AG09309 (cell line): Measurements from ENCODE around the gene RBM5.
A peak's percentile ranks its signal among the peaks of the same experiment; 100 is the strongest.

ENCODE experiments used
- DNase-seq: peaks from one replicate; pipeline ENCODE4 v3.0.0-alpha.2; 2010; ENCODE audit warnings: low read depth
- H3K4me3 ChIP-seq: 2 replicates; pipeline ENCODE4 v1.5.1; 2011; ENCODE audit warnings: mild to moderate bottlenecking, low read depth, low read length, moderate library complexity; ENCODE audit not compliant: control insufficient read depth
- CTCF ChIP-seq: IDR thresholded peaks from 2 replicates; pipeline ENCODE4 v1.5.1; 2011; ENCODE audit warnings: mild to moderate bottlenecking, low read depth, low read length, inconsistent platforms; ENCODE audit not compliant: insufficient read depth, control insufficient read depth; ENCODE audit errors: missing control alignments

The RBM5 gene

GRCh38 chr3:50119786-50120185 lies 31.1 kb downstream of the RBM5 start:
- no peak for DNase-seq
- H3K4me3 ChIP-seq: no peak overlapping the region
- TF ChIP-seq CTCF: no peak

DNA sequence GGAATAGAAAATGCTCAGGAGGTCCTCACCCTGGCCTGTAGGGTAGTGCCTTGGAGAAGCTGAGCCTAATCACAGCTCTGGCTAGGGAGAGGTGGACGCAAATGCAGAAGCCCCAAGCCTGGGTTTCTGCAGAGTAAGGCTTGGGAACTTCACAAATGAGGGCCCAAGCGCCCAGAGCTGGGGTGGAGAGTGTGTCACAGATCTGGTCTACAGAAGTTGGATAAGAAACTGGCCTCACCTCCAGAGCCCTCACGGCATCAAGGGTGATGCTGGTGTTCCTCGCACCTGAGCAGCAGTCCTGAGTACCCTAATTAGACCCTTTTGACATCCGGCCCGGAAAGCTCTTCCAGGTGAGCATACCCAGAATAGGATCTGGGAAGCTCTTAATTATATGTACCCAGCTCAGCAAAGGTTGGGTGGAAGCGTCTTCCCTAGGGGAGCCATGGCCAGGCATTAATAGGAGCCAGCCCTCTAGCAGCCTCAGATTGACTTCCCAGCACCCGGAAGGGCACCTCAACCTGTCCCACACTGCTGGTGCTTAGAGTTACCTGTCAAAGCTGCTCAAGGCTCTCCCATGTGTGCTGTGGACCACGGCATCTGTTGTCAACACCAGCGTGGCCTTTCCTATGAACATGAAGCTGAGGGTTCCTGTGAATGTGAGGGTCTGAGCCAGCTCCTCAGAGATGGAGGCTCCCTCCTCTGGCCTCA lies 31.8 kb downstream of the RBM5 start:
- no peak for DNase-seq
- no peak for TF ChIP-seq CTCF
- H3K4me3 ChIP-seq: no peak overlapping the region

GRCh38 chr3:50121072-50122032 lies 32.6 kb downstream of the RBM5 start:
- DNase-seq: peak; percentile 20
- H3K4me3 ChIP-seq: no peak overlapping the region
- peak; percentile 90 for TF ChIP-seq CTCF

GRCh38 chr3:50122071-50122470 lies 33.4 kb downstream of the RBM5 start:
- peak; percentile 7 for TF ChIP-seq CTCF
- H3K4me3 ChIP-seq: no peak overlapping the region
- no peak for DNase-seq

- TF ChIP-seq CTCF: no peak
- H3K4me3 ChIP-seq: no peak overlapping the region
- DNase-seq: no peak
Measured at GRCh38 chr3:50122661-50123391, 34.1 kb downstream of the RBM5 start.

- no peak overlapping the region for H3K4me3 ChIP-seq
- TF ChIP-seq CTCF: no peak
- DNase-seq: no peak
Measured at GRCh38 chr3:50123394-50124051, 34.8 kb downstream of the RBM5 start.
